Osteoblast (primary cell): Measurements from ENCODE around the gene SLC25A47. TPM values are rescaled to one million over a fixed set of nuclear protein-coding genes. Genes with fewer than 3 reads are reported as not detected.

Experiments used
- DNase-seq: peaks from one replicate; pipeline ENCODE4 v3.0.0; 2011; ENCODE audit warnings: low spot score, mixed read lengths; ENCODE audit not compliant: insufficient read length; ENCODE audit errors: missing footprints
- H2AFZ ChIP-seq: 2 replicates; pipeline ENCODE4 v1.6.0; 2011; ENCODE audit warnings: mild to moderate bottlenecking, low read length
- H3K27ac ChIP-seq: 2 replicates; pipeline ENCODE4 v1.5.1; 2011; ENCODE audit warnings: mild to moderate bottlenecking, low read depth, low read length, moderate library complexity
- H3K27me3 ChIP-seq: 2 replicates; pipeline ENCODE4 v1.6.0; 2012; ENCODE audit warnings: mild to moderate bottlenecking, control low read depth, inconsistent platforms, low read length, moderate library complexity; ENCODE audit not compliant: insufficient read depth
- H3K36me3 ChIP-seq: 2 replicates; pipeline ENCODE4 v1.5.1; 2011; ENCODE audit warnings: mild to moderate bottlenecking, low read length, control low read depth, moderate library complexity; ENCODE audit not compliant: insufficient read depth
- H3K4me1 ChIP-seq: 2 replicates; pipeline ENCODE4 v1.5.1; 2011; ENCODE audit warnings: mild to moderate bottlenecking, low read length, control low read depth, moderate library complexity; ENCODE audit not compliant: insufficient read depth
- H3K4me2 ChIP-seq: 2 replicates; pipeline ENCODE4 v1.6.0; 2011; ENCODE audit warnings: mild to moderate bottlenecking, low read length; ENCODE audit not compliant: insufficient read depth
- H3K4me3 ChIP-seq: fragments of 200-600 bp; sonication (generic); 3 replicates; pipeline ENCODE4 v1.5.1; 2012; ENCODE audit warnings: mild to moderate bottlenecking, low read length, inconsistent platforms; ENCODE audit not compliant: insufficient read depth
- H3K79me2 ChIP-seq: 2 replicates; pipeline ENCODE4 v1.6.0; 2012; ENCODE audit warnings: mild to moderate bottlenecking, low read length, control low read depth, inconsistent platforms; ENCODE audit not compliant: insufficient read depth
- H3K9me3 ChIP-seq: 2 replicates; pipeline ENCODE4 v1.5.1; 2011; ENCODE audit warnings: low read depth, low read length, control low read depth
- H4K20me1 ChIP-seq: 2 replicates; pipeline ENCODE4 v1.6.0; 2012; ENCODE audit warnings: mild to moderate bottlenecking, low read length, control low read depth; ENCODE audit not compliant: insufficient read depth
- CTCF ChIP-seq: IDR thresholded peaks from 2 replicates; pipeline ENCODE4 v1.5.1; 2011; ENCODE audit warnings: mild to moderate bottlenecking, low read depth, low read length, moderate library complexity; ENCODE audit errors: extremely low read depth
- total RNA-seq: library from RNA; depleted of rRNA; stranded (reverse); fragments of >200 nt; gene quantifications from 2 replicates; pipeline ENCODE4 v1.2.3, GENCODE V29; 2012

The SLC25A47 gene
- total RNA-seq, 1 donor: not detected

- no peak overlapping the region for H3K27ac ChIP-seq
- H3K4me2 ChIP-seq: no peak overlapping the region
- DNase-seq: no peak
- peaks cover 2% of the 10 kb centered on the region for H3K79me2 ChIP-seq
- no peak overlapping the region for H2AFZ ChIP-seq
- no peaks in the 10 kb centered on the region for H3K4me1 ChIP-seq
- peaks cover 3% of the 10 kb centered on the region for H4K20me1 ChIP-seq
- H3K4me3 ChIP-seq: no peak overlapping the region
- H3K27me3 ChIP-seq: no peaks in the 10 kb centered on the region
- H3K9me3 ChIP-seq: no peaks in the 10 kb centered on the region
- peaks cover 70% of the 10 kb centered on the region for H3K36me3 ChIP-seq
- no peak for TF ChIP-seq CTCF
Observed at GRCh38 chr14:100359881-100360280, 36.7 kb downstream of the SLC25A47 start.

GRCh38 chr14:100361626-100362025 is 38.5 kb downstream of the SLC25A47 start:
- H3K4me2 ChIP-seq: no peak overlapping the region
- no peak for TF ChIP-seq CTCF
- no peak overlapping the region for H2AFZ ChIP-seq
- no peak overlapping the region for H3K4me3 ChIP-seq
- no peak for DNase-seq
- H3K27me3 ChIP-seq: no peaks in the 10 kb centered on the region
- H3K4me1 ChIP-seq: no peaks in the 10 kb centered on the region
- peaks cover 2% of the 10 kb centered on the region for H3K79me2 ChIP-seq
- no peaks in the 10 kb centered on the region for H3K9me3 ChIP-seq
- no peak overlapping the region for H3K27ac ChIP-seq
- H4K20me1 ChIP-seq: peaks cover 3% of the 10 kb centered on the region
- peaks cover 78% of the 10 kb centered on the region for H3K36me3 ChIP-seq

- Histone ChIP-seq H3K36me3 (peaks cover 82% of the 10 kb centered on the region), H3K4me3 (no peak overlapping the region), H3K4me1 (no peaks in the 10 kb centered on the region), H3K9me3 (no peaks in the 10 kb centered on the region), H2AFZ (no peak overlapping the region), H3K27me3 (no peaks in the 10 kb centered on the region), H3K4me2 (no peak overlapping the region), H3K27ac (no peak overlapping the region), H3K79me2 (peaks cover 2% of the 10 kb centered on the region), H4K20me1 (peaks cover 3% of the 10 kb centered on the region)
- DNase-seq: no peak
- no peak for TF ChIP-seq CTCF
Observed at GRCh38 chr14:100362311-100362927, 39.3 kb downstream of the SLC25A47 start.

GRCh38 chr14:100363053-100363452 is 39.9 kb downstream of the SLC25A47 start:
- TF ChIP-seq CTCF: no peak
- Histone ChIP-seq H3K79me2 (peaks cover 2% of the 10 kb centered on the region), H3K4me3 (no peak overlapping the region), H3K27me3 (no peaks in the 10 kb centered on the region), H3K27ac (no peak overlapping the region), H3K9me3 (no peaks in the 10 kb centered on the region), H4K20me1 (peaks cover 3% of the 10 kb centered on the region), H2AFZ (no peak overlapping the region), H3K4me1 (no peaks in the 10 kb centered on the region), H3K4me2 (no peak overlapping the region), H3K36me3 (peaks cover 85% of the 10 kb centered on the region)
- DNase-seq: no peak
